Chondrocyte (in vitro differentiated cells): ENCODE measurements around the gene DPP6. TPM values are rescaled to one million over a fixed set of nuclear protein-coding genes. Genes with fewer than 3 reads are reported as not detected.

Source experiments
- DNase-seq: peaks from one replicate; pipeline ENCODE4 v3.0.0; 2021; ENCODE audit warnings: mixed read lengths, low spot score
- H3K27ac Mint-ChIP-seq: one replicate; pipeline ENCODE4 v1.8.0; 2021; ENCODE audit warnings: mild to moderate bottlenecking, moderate library complexity, mixed read lengths; ENCODE audit not compliant: unreplicated experiment
- H3K27me3 Mint-ChIP-seq: 2 replicates; pipeline ENCODE4 v1.8.0; 2021; ENCODE audit warnings: low read depth, mixed read lengths
- H3K36me3 Mint-ChIP-seq: 2 replicates; pipeline ENCODE4 v1.8.0; 2021; ENCODE audit warnings: low read depth, mixed read lengths
- H3K4me1 Mint-ChIP-seq: 2 replicates; pipeline ENCODE4 v1.8.0; 2021; ENCODE audit warnings: low read depth, mild to moderate bottlenecking, mixed read lengths
- H3K4me3 Mint-ChIP-seq: one replicate; pipeline ENCODE4 v1.8.0; 2021; ENCODE audit warnings: mild to moderate bottlenecking, moderate library complexity, mixed read lengths; ENCODE audit not compliant: unreplicated experiment
- H3K9me3 Mint-ChIP-seq: 2 replicates; pipeline ENCODE4 v1.8.0; 2021; ENCODE audit warnings: low read depth, mixed read lengths
- CTCF ChIP-seq: fragments of 200-600 bp; sonication (generic); IDR thresholded peaks from 2 replicates; pipeline ENCODE4 v1.5.0; 2021; ENCODE audit warnings: antibody characterized with exemption, mild to moderate bottlenecking, moderate library complexity
- total RNA-seq: library from RNA; stranded (reverse); gene quantifications from 3 replicates; pipeline ENCODE4 v1.2.1, GENCODE V29; 2021

DPP6 gene
- total RNA-seq, 1 donor from 2014 or later = not detected

- DNase-seq = no peak
- Mint-ChIP-seq H3K36me3 (no peaks in the 10 kb centered on the region), H3K27ac (no peak overlapping the region), H3K4me1 (no peaks in the 10 kb centered on the region), H3K27me3 (no peaks in the 10 kb centered on the region), H3K4me3 (no peak overlapping the region), H3K9me3 (peaks cover 49% of the 10 kb centered on the region)
- no peak for TF ChIP-seq CTCF
Measured at GRCh38 chr7:154259396-154259795, 207.2 kb downstream of the DPP6 start.

GRCh38 chr7:154287356-154287755, 235.2 kb downstream of the DPP6 start:
- Mint-ChIP-seq H3K27me3 (no peaks in the 10 kb centered on the region), H3K4me1 (no peaks in the 10 kb centered on the region), H3K27ac (no peak overlapping the region), H3K36me3 (no peaks in the 10 kb centered on the region), H3K9me3 (peaks cover 58% of the 10 kb centered on the region), H3K4me3 (no peak overlapping the region)
- DNase-seq = no peak
- TF ChIP-seq CTCF = no peak

- no peak for DNase-seq
- Mint-ChIP-seq H3K27ac (no peak overlapping the region), H3K4me1 (no peaks in the 10 kb centered on the region), H3K4me3 (no peak overlapping the region), H3K36me3 (no peaks in the 10 kb centered on the region), H3K27me3 (no peaks in the 10 kb centered on the region), H3K9me3 (peaks cover 56% of the 10 kb centered on the region)
- TF ChIP-seq CTCF = no peak
Measured at GRCh38 chr7:154289119-154289518, 236.9 kb downstream of the DPP6 start.

GRCh38 chr7:154296443-154296842, 244.2 kb downstream of the DPP6 start:
- DNase-seq = no peak
- no peaks in the 10 kb centered on the region for H3K36me3 Mint-ChIP-seq
- H3K4me3 Mint-ChIP-seq = no peak overlapping the region
- peaks cover 38% of the 10 kb centered on the region for H3K9me3 Mint-ChIP-seq
- no peak overlapping the region for H3K27ac Mint-ChIP-seq
- no peaks in the 10 kb centered on the region for H3K4me1 Mint-ChIP-seq
- no peaks in the 10 kb centered on the region for H3K27me3 Mint-ChIP-seq
- TF ChIP-seq CTCF = no peak

GRCh38 chr7:154299736-154300135, 247.5 kb downstream of the DPP6 start:
- H3K27me3 Mint-ChIP-seq = peaks cover 6% of the 10 kb centered on the region
- no peak overlapping the region for H3K27ac Mint-ChIP-seq
- H3K9me3 Mint-ChIP-seq = peaks cover 35% of the 10 kb centered on the region
- no peak overlapping the region for H3K4me3 Mint-ChIP-seq
- DNase-seq = no peak
- TF ChIP-seq CTCF = no peak
- no peaks in the 10 kb centered on the region for H3K4me1 Mint-ChIP-seq
- no peaks in the 10 kb centered on the region for H3K36me3 Mint-ChIP-seq
